H1 (cell line): ENCODE measurements around the gene RNF4. TPM values are rescaled to one million over a fixed set of nuclear protein-coding genes. Genes with fewer than 3 reads are reported as not detected.

Source experiments
- CTCF ChIA-PET: fragments of 300-600 bp; sonication (Branson Sonifier 250); formaldehyde crosslinking; loops from one replicate; lab custom pipeline; 2021; ENCODE audit not compliant: partially characterized antibody; lab: Charles Lee
- POLR2A ChIA-PET: fragments of 300-600 bp; sonication (Branson Sonifier 250); formaldehyde crosslinking; loops from one replicate; lab custom pipeline; 2021; ENCODE audit warnings: inconsistent platforms; ENCODE audit not compliant: partially characterized antibody; lab: Charles Lee
- DNase-seq, 2 experiments: peaks; one replicate each; pipeline versions ENCODE4 v3.0.0 to v3.0.0-alpha.2; 2010 to 2022; ENCODE audit warnings: low spot score in 2 of 2, low read depth in 1 of 2, mixed read lengths in 1 of 2
- FAIRE-seq: peaks from 2 replicates; lab custom pipeline; 2011; peaks lifted over from hg19 to GRCh38; lab: Jason Lieb, UNC
- H2AFZ ChIP-seq: 2 replicates; pipeline ENCODE4 v1.8.1; 2012; ENCODE audit warnings: low read length, inconsistent platforms
- H2AK5ac ChIP-seq: 2 replicates; pipeline ENCODE4 v1.6.1; 2013; ENCODE audit warnings: low read depth, low read length
- H2BK120ac ChIP-seq: replicated peaks from 2 replicates; pipeline ENCODE3; 2013; ENCODE audit warnings: low read depth, low read length, inconsistent platforms
- H2BK12ac ChIP-seq: 2 replicates; pipeline ENCODE4 v1.6.1; 2013; ENCODE audit warnings: low read depth, low read length
- H2BK15ac ChIP-seq: 2 replicates; pipeline ENCODE4 v1.6.1; 2013; ENCODE audit warnings: low read length
- H2BK20ac ChIP-seq: 2 replicates; pipeline ENCODE4 v1.6.1; 2013; ENCODE audit warnings: low read length
- H2BK5ac ChIP-seq: 2 replicates; pipeline ENCODE4 v1.6.1; 2013; ENCODE audit warnings: low read depth, low read length
- H3K14ac ChIP-seq: 2 replicates; pipeline ENCODE4 v1.6.1; 2013; ENCODE audit warnings: inconsistent platforms; ENCODE audit not compliant: insufficient read length
- H3K18ac ChIP-seq: 2 replicates; pipeline ENCODE4 v1.6.1; 2013; ENCODE audit warnings: low read length; ENCODE audit errors: extremely low read depth
- H3K23ac ChIP-seq: 2 replicates; pipeline ENCODE4 v1.6.1; 2013; ENCODE audit warnings: inconsistent platforms; ENCODE audit not compliant: insufficient read length
- H3K23me2 ChIP-seq: 2 replicates; pipeline ENCODE4 v1.6.1; 2013; ENCODE audit warnings: low read depth, low read length
- H3K27ac ChIP-seq: 2 replicates; pipeline ENCODE4 v1.6.1; 2011; ENCODE audit warnings: low read depth, low read length, inconsistent platforms
- H3K27me3 ChIP-seq, 4 experiments: replicated peaks in 1 of 4; 1 replicate in 1 of 4; 2 replicates in 3 of 4; pipeline versions ENCODE4 v1.6.1 to v1.8.1; 2011 to 2013; ENCODE audit warnings: low read length in 3 of 4, mild to moderate bottlenecking in 3 of 4, inconsistent platforms in 2 of 4, mixed read lengths in 2 of 4, moderate library complexity in 1 of 4; ENCODE audit not compliant: control insufficient read depth in 3 of 4, insufficient read depth in 3 of 4; ENCODE audit errors: extremely low read depth in 1 of 4
- H3K36me3 ChIP-seq, 4 experiments: 2 replicates each; pipeline versions ENCODE4 v1.6.1 to v1.8.1; 2011 to 2013; ENCODE audit warnings: mild to moderate bottlenecking in 4 of 4, low read length in 3 of 4, moderate library complexity in 2 of 4, control low read depth in 1 of 4, inconsistent platforms in 1 of 4; ENCODE audit not compliant: insufficient read depth in 4 of 4, control insufficient read depth in 2 of 4
- H3K4ac ChIP-seq: replicated peaks from 2 replicates; pipeline ENCODE3; 2013; ENCODE audit warnings: low read length, low read depth, mixed read lengths, inconsistent platforms; ENCODE audit not compliant: insufficient read length
- H3K4me1 ChIP-seq, 4 experiments: replicated peaks in 1 of 4; 1 replicate in 1 of 4; 2 replicates in 3 of 4; pipeline versions ENCODE4 v1.6.1 to v1.8.1; 2011 to 2013; ENCODE audit warnings: low read length in 3 of 4, inconsistent platforms in 2 of 4, mixed read lengths in 1 of 4; ENCODE audit not compliant: insufficient read depth in 4 of 4, control insufficient read depth in 3 of 4
- H3K4me2 ChIP-seq, 2 experiments: 2 replicates each; pipeline versions ENCODE4 v1.6.1 to v1.8.1; 2011 to 2013; ENCODE audit warnings: low read depth in 2 of 2, low read length in 2 of 2, control low read depth in 1 of 2, inconsistent platforms in 1 of 2, mild to moderate bottlenecking in 1 of 2; ENCODE audit not compliant: insufficient read depth in 1 of 2
- H3K4me3 ChIP-seq, 4 experiments: fragments of 200-600, 300-600 bp in 1 of 4; sonication (generic), shearing (Covaris generic), sonication (Bioruptor Twin) in 1 of 4; 2 replicates each; pipeline versions ENCODE4 v1.5.1 to v1.8.1; 2011 to 2016; ENCODE audit warnings: low read length in 4 of 4, low read depth in 3 of 4, control low read depth in 2 of 4, inconsistent platforms in 2 of 4, mild to moderate bottlenecking in 2 of 4, mixed read lengths in 1 of 4, moderate library complexity in 1 of 4; ENCODE audit not compliant: insufficient read depth in 2 of 4; ENCODE audit errors: extremely low read depth in 1 of 4
- H3K56ac ChIP-seq: replicated peaks from 2 replicates; pipeline ENCODE3; 2013; ENCODE audit warnings: low read depth, mild to moderate bottlenecking, mixed read lengths, low read length, inconsistent platforms; ENCODE audit not compliant: insufficient read length
- H3K79me1 ChIP-seq: 2 replicates; pipeline ENCODE4 v1.6.1; 2013; ENCODE audit warnings: low read depth, low read length, control low read depth
- H3K79me2 ChIP-seq, 2 experiments: 2 replicates each; pipeline versions ENCODE4 v1.6.1 to v1.8.1; 2012 to 2013; ENCODE audit warnings: low read length in 2 of 2, mild to moderate bottlenecking in 2 of 2, inconsistent platforms in 1 of 2; ENCODE audit not compliant: insufficient read depth in 2 of 2, control insufficient read depth in 1 of 2
- H3K9ac ChIP-seq, 4 experiments: replicated peaks in 1 of 4; 1 replicate in 1 of 4; 2 replicates in 3 of 4; pipeline versions ENCODE4 v1.6.1 to v1.8.1; 2011 to 2013; ENCODE audit warnings: low read depth in 3 of 4, low read length in 3 of 4, control low read depth in 2 of 4, mild to moderate bottlenecking in 2 of 4, moderate library complexity in 2 of 4, inconsistent platforms in 1 of 4; ENCODE audit errors: extremely low read depth in 1 of 4
- H3K9me3 ChIP-seq, 2 experiments: 2 replicates each; pipeline versions ENCODE4 v1.6.1 to v1.8.1; 2012 to 2013; ENCODE audit warnings: mild to moderate bottlenecking in 2 of 2, moderate library complexity in 2 of 2, control low read depth in 1 of 2, inconsistent platforms in 1 of 2, low read depth in 1 of 2, low read length in 1 of 2, mixed read lengths in 1 of 2; ENCODE audit not compliant: insufficient read depth in 2 of 2
- H4K20me1 ChIP-seq, 2 experiments: replicated peaks in 1 of 2; 2 replicates each; pipeline versions ENCODE3 to v1.8.1; 2011 to 2013; ENCODE audit warnings: inconsistent platforms in 2 of 2, low read length in 2 of 2, mild to moderate bottlenecking in 1 of 2; ENCODE audit not compliant: insufficient read depth in 2 of 2, control insufficient read depth in 1 of 2
- H4K5ac ChIP-seq: 2 replicates; pipeline ENCODE4 v1.6.1; 2013; ENCODE audit warnings: low read length, low read depth, mixed read lengths, inconsistent platforms; ENCODE audit not compliant: insufficient read length
- H4K8ac ChIP-seq: 2 replicates; pipeline ENCODE4 v1.8.0; 2013; ENCODE audit warnings: mild to moderate bottlenecking, moderate library complexity, low read length, inconsistent platforms; ENCODE audit not compliant: insufficient read depth; ENCODE audit errors: extremely low read depth
- H4K91ac ChIP-seq: replicated peaks from 2 replicates; pipeline ENCODE3; 2013; ENCODE audit warnings: low read length, mixed read lengths, inconsistent platforms; ENCODE audit not compliant: insufficient read length
- BACH1 ChIP-seq: IDR thresholded peaks from 2 replicates; pipeline ENCODE4 v1.6.1; 2012; ENCODE audit warnings: low read length, improper control_type of control experiment
- CTBP2 ChIP-seq: IDR thresholded peaks from 2 replicates; pipeline ENCODE4 v1.7.0; 2011; ENCODE audit warnings: borderline replicate concordance, mild to moderate bottlenecking, moderate library complexity, mixed read lengths, low read length; ENCODE audit not compliant: insufficient read depth, insufficient read length
- GTF2F1 ChIP-seq: IDR thresholded peaks from 2 replicates; pipeline ENCODE4 v1.6.1; 2012; ENCODE audit warnings: low read depth, low read length, improper control_type of control experiment, borderline replicate concordance
- KDM4A ChIP-seq: IDR thresholded peaks from one replicate; pipeline ENCODE4 v1.7.1; 2012; ENCODE audit warnings: low read depth, mild to moderate bottlenecking, moderate library complexity, low read length, inconsistent platforms; ENCODE audit not compliant: severe bottlenecking
- YY1 ChIP-seq: IDR thresholded peaks from 2 replicates; pipeline ENCODE4 v1.6.1; 2011; ENCODE audit warnings: low read depth, mild to moderate bottlenecking, low read length
- WGBS, 2 experiments: shearing (Covaris generic) in 1 of 2; methylation state at CpG; one replicate each; pipeline versions ENCODE4 v1.1.6 to v1.1.7; 2013 to 2015; ENCODE audit warnings: low lambda C conversion rate in 2 of 2, mixed read lengths in 2 of 2, inconsistent platforms in 1 of 2, low coverage in 1 of 2, missing lambda C conversion rate in 1 of 2; ENCODE audit not compliant: insufficient replicate concordance in 2 of 2, insufficient coverage in 1 of 2, insufficient read length in 1 of 2; ENCODE audit errors: extremely low coverage in 1 of 2, missing lambda C conversion rate in 1 of 2; 5-methylcytosine and 5-hydroxymethylcytosine counted together
- polyA plus RNA-seq, 7 experiments: library from polyadenylated mRNA; depleted of rRNA in 3 of 7; stranded (reverse) in 5 of 7; unstranded in 2 of 7; fragments of >200 nt in 5 of 7; fragments of 200-250 nt in 2 of 7; gene quantifications; 1 replicate in 5 of 7; 2 replicates in 1 of 7; 4 replicates in 1 of 7; pipeline versions ENCODE4 v1.2.1 to v1.2.3, GENCODE V29; 2011 to 2013; ENCODE audit warnings: missing spikeins in 2 of 7, mixed read lengths in 2 of 7
- total RNA-seq: library from RNA; stranded (reverse); fragmentation: NEBNext Ultra II Directional; extraction: Animal tissue kit (Norgen Biotek cat#: 25700); gene quantifications from 2 replicates; pipeline ENCODE4 v1.2.1, GENCODE V29; 2021

The RNF4 gene
- total and polyA plus RNA-seq, 2 of the 8 experiments (the other 6 are each of a cell fraction or from before 2014, with no cell fraction given), result 68.2 to 78.9 TPM

DNA sequence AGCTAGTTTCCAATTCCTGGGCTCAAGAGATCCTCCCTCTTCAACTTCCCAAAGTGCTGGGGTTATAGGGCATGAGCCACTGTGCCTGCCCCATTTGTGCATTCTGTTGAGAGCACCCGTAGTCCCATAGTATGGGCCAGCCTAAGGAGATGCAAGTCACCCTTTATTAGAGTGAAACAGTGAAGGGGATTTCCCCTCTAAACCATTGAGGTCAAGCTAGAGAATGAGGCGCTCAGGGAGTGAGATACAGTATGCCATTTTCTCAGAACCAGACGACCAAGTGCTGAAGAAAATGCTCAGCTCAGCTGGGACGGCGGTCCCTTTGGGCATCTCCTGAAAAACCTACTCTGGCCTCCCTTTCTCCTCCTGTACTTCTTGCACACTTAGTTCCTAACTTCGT is 18.7 kb downstream of the RNF4 start:
- no peak overlapping the region for H2BK120ac ChIP-seq
- H4K8ac ChIP-seq, result no peak overlapping the region
- no peak overlapping the region for H3K56ac ChIP-seq
- no peak overlapping the region for H3K23ac ChIP-seq
- no peak overlapping the region for H2AFZ ChIP-seq
- no peak for FAIRE-seq
- no peak overlapping the region for H4K91ac ChIP-seq
- H4K20me1 ChIP-seq, result peaks cover 46 to 56% of the 10 kb centered on the region in 2 experiments
- no peak overlapping the region for H2BK12ac ChIP-seq
- no peaks in the 10 kb centered on the region for H3K23me2 ChIP-seq
- H3K9ac ChIP-seq, result no peak overlapping the region
- DNase-seq, result no peak
- H3K27me3 ChIP-seq, result no peaks in the 10 kb centered on the region
- H3K79me2 ChIP-seq, result peaks cover 52 to 94% of the 10 kb centered on the region in 2 experiments
- no peak overlapping the region for H4K5ac ChIP-seq
- peaks cover 7 to 27% (median 23%) of the 10 kb centered on the region in 4 experiments; a peak in 7 of 8 replicates for H3K36me3 ChIP-seq
- H3K9me3 ChIP-seq, result no peaks in the 10 kb centered on the region
- peaks cover 22% of the 10 kb centered on the region for H3K79me1 ChIP-seq
- no peak overlapping the region for H2BK15ac ChIP-seq
- no peak overlapping the region for H3K4ac ChIP-seq
- H2BK5ac ChIP-seq, result no peak overlapping the region
- H3K27ac ChIP-seq, result no peak overlapping the region
- H3K4me2 ChIP-seq, result no peak overlapping the region
- H3K4me1 ChIP-seq, result peaks cover 0 to 8% (median 2%) of the 10 kb centered on the region in 4 experiments; a peak in 4 of 7 replicates
- H3K18ac ChIP-seq, result no peak overlapping the region
- no peak overlapping the region for H3K14ac ChIP-seq
- H2BK20ac ChIP-seq, result no peak overlapping the region
- TF ChIP-seq GTF2F1 (no peak), BACH1 (no peak), CTBP2 (no peak), KDM4A (no peak), YY1 (no peak)
- no peak overlapping the region for H3K4me3 ChIP-seq
- no peak overlapping the region for H2AK5ac ChIP-seq
- ChIA-PET CTCF (interaction anchor here (1.0 to 1.5 kb wide), 4 partner anchors 9 to 46 kb away, joined by 3 to 4 read pairs (median 3); no protein-coding TSS in a partner anchor), POLR2A (interaction anchor here (0.7 to 1.4 kb wide), 5 partner anchors 11 to 19 kb away, joined by 3 to 4 read pairs (median 3); no protein-coding TSS in a partner anchor)
- WGBS, 2 experiments, result 88% methylated on average over 6 of the region's 6 CpGs; no CpG with 5 or more reads in 1 of the 2 experiments
